H1 (cell line): Measurements from ENCODE around the gene ADGRV1. TPM values are rescaled to one million over a fixed set of nuclear protein-coding genes. Genes with fewer than 3 reads are reported as not detected.

ENCODE experiments used
- CTCF ChIA-PET: fragments of 300-600 bp; sonication (Branson Sonifier 250); formaldehyde crosslinking; loops from one replicate; lab custom pipeline; 2021; ENCODE audit not compliant: partially characterized antibody; lab: Charles Lee
- POLR2A ChIA-PET: fragments of 300-600 bp; sonication (Branson Sonifier 250); formaldehyde crosslinking; loops from one replicate; lab custom pipeline; 2021; ENCODE audit warnings: inconsistent platforms; ENCODE audit not compliant: partially characterized antibody; lab: Charles Lee
- DNase-seq, 2 experiments: peaks; one replicate each; pipeline versions ENCODE4 v3.0.0 to v3.0.0-alpha.2; 2010 to 2022; ENCODE audit warnings: low spot score in 2 of 2, low read depth in 1 of 2, mixed read lengths in 1 of 2
- FAIRE-seq: peaks from 2 replicates; lab custom pipeline; 2011; peaks lifted over from hg19 to GRCh38; lab: Jason Lieb, UNC
- H2AFZ ChIP-seq: 2 replicates; pipeline ENCODE4 v1.8.1; 2012; ENCODE audit warnings: low read length, inconsistent platforms
- H2AK5ac ChIP-seq: 2 replicates; pipeline ENCODE4 v1.6.1; 2013; ENCODE audit warnings: low read depth, low read length
- H2BK120ac ChIP-seq: replicated peaks from 2 replicates; pipeline ENCODE3; 2013; ENCODE audit warnings: low read depth, low read length, inconsistent platforms
- H2BK12ac ChIP-seq: 2 replicates; pipeline ENCODE4 v1.6.1; 2013; ENCODE audit warnings: low read depth, low read length
- H2BK15ac ChIP-seq: 2 replicates; pipeline ENCODE4 v1.6.1; 2013; ENCODE audit warnings: low read length
- H2BK20ac ChIP-seq: 2 replicates; pipeline ENCODE4 v1.6.1; 2013; ENCODE audit warnings: low read length
- H2BK5ac ChIP-seq: 2 replicates; pipeline ENCODE4 v1.6.1; 2013; ENCODE audit warnings: low read depth, low read length
- H3K14ac ChIP-seq: 2 replicates; pipeline ENCODE4 v1.6.1; 2013; ENCODE audit warnings: inconsistent platforms; ENCODE audit not compliant: insufficient read length
- H3K18ac ChIP-seq: 2 replicates; pipeline ENCODE4 v1.6.1; 2013; ENCODE audit warnings: low read length; ENCODE audit errors: extremely low read depth
- H3K23ac ChIP-seq: 2 replicates; pipeline ENCODE4 v1.6.1; 2013; ENCODE audit warnings: inconsistent platforms; ENCODE audit not compliant: insufficient read length
- H3K23me2 ChIP-seq: 2 replicates; pipeline ENCODE4 v1.6.1; 2013; ENCODE audit warnings: low read depth, low read length
- H3K27ac ChIP-seq: 2 replicates; pipeline ENCODE4 v1.6.1; 2011; ENCODE audit warnings: low read depth, low read length, inconsistent platforms
- H3K27me3 ChIP-seq, 4 experiments: replicated peaks in 1 of 4; 1 replicate in 1 of 4; 2 replicates in 3 of 4; pipeline versions ENCODE4 v1.6.1 to v1.8.1; 2011 to 2013; ENCODE audit warnings: low read length in 3 of 4, mild to moderate bottlenecking in 3 of 4, inconsistent platforms in 2 of 4, mixed read lengths in 2 of 4, moderate library complexity in 1 of 4; ENCODE audit not compliant: control insufficient read depth in 3 of 4, insufficient read depth in 3 of 4; ENCODE audit errors: extremely low read depth in 1 of 4
- H3K36me3 ChIP-seq, 4 experiments: 2 replicates each; pipeline versions ENCODE4 v1.6.1 to v1.8.1; 2011 to 2013; ENCODE audit warnings: mild to moderate bottlenecking in 4 of 4, low read length in 3 of 4, moderate library complexity in 2 of 4, control low read depth in 1 of 4, inconsistent platforms in 1 of 4; ENCODE audit not compliant: insufficient read depth in 4 of 4, control insufficient read depth in 2 of 4
- H3K4ac ChIP-seq: replicated peaks from 2 replicates; pipeline ENCODE3; 2013; ENCODE audit warnings: low read length, low read depth, mixed read lengths, inconsistent platforms; ENCODE audit not compliant: insufficient read length
- H3K4me1 ChIP-seq, 4 experiments: replicated peaks in 1 of 4; 1 replicate in 1 of 4; 2 replicates in 3 of 4; pipeline versions ENCODE4 v1.6.1 to v1.8.1; 2011 to 2013; ENCODE audit warnings: low read length in 3 of 4, inconsistent platforms in 2 of 4, mixed read lengths in 1 of 4; ENCODE audit not compliant: insufficient read depth in 4 of 4, control insufficient read depth in 3 of 4
- H3K4me2 ChIP-seq, 2 experiments: 2 replicates each; pipeline versions ENCODE4 v1.6.1 to v1.8.1; 2011 to 2013; ENCODE audit warnings: low read depth in 2 of 2, low read length in 2 of 2, control low read depth in 1 of 2, inconsistent platforms in 1 of 2, mild to moderate bottlenecking in 1 of 2; ENCODE audit not compliant: insufficient read depth in 1 of 2
- H3K4me3 ChIP-seq, 4 experiments: fragments of 200-600, 300-600 bp in 1 of 4; sonication (generic), shearing (Covaris generic), sonication (Bioruptor Twin) in 1 of 4; 2 replicates each; pipeline versions ENCODE4 v1.5.1 to v1.8.1; 2011 to 2016; ENCODE audit warnings: low read length in 4 of 4, low read depth in 3 of 4, control low read depth in 2 of 4, inconsistent platforms in 2 of 4, mild to moderate bottlenecking in 2 of 4, mixed read lengths in 1 of 4, moderate library complexity in 1 of 4; ENCODE audit not compliant: insufficient read depth in 2 of 4; ENCODE audit errors: extremely low read depth in 1 of 4
- H3K56ac ChIP-seq: replicated peaks from 2 replicates; pipeline ENCODE3; 2013; ENCODE audit warnings: low read depth, mild to moderate bottlenecking, mixed read lengths, low read length, inconsistent platforms; ENCODE audit not compliant: insufficient read length
- H3K79me1 ChIP-seq: 2 replicates; pipeline ENCODE4 v1.6.1; 2013; ENCODE audit warnings: low read depth, low read length, control low read depth
- H3K79me2 ChIP-seq, 2 experiments: 2 replicates each; pipeline versions ENCODE4 v1.6.1 to v1.8.1; 2012 to 2013; ENCODE audit warnings: low read length in 2 of 2, mild to moderate bottlenecking in 2 of 2, inconsistent platforms in 1 of 2; ENCODE audit not compliant: insufficient read depth in 2 of 2, control insufficient read depth in 1 of 2
- H3K9ac ChIP-seq, 4 experiments: replicated peaks in 1 of 4; 1 replicate in 1 of 4; 2 replicates in 3 of 4; pipeline versions ENCODE4 v1.6.1 to v1.8.1; 2011 to 2013; ENCODE audit warnings: low read depth in 3 of 4, low read length in 3 of 4, control low read depth in 2 of 4, mild to moderate bottlenecking in 2 of 4, moderate library complexity in 2 of 4, inconsistent platforms in 1 of 4; ENCODE audit errors: extremely low read depth in 1 of 4
- H3K9me3 ChIP-seq, 2 experiments: 2 replicates each; pipeline versions ENCODE4 v1.6.1 to v1.8.1; 2012 to 2013; ENCODE audit warnings: mild to moderate bottlenecking in 2 of 2, moderate library complexity in 2 of 2, control low read depth in 1 of 2, inconsistent platforms in 1 of 2, low read depth in 1 of 2, low read length in 1 of 2, mixed read lengths in 1 of 2; ENCODE audit not compliant: insufficient read depth in 2 of 2
- H4K20me1 ChIP-seq, 2 experiments: replicated peaks in 1 of 2; 2 replicates each; pipeline versions ENCODE3 to v1.8.1; 2011 to 2013; ENCODE audit warnings: inconsistent platforms in 2 of 2, low read length in 2 of 2, mild to moderate bottlenecking in 1 of 2; ENCODE audit not compliant: insufficient read depth in 2 of 2, control insufficient read depth in 1 of 2
- H4K5ac ChIP-seq: 2 replicates; pipeline ENCODE4 v1.6.1; 2013; ENCODE audit warnings: low read length, low read depth, mixed read lengths, inconsistent platforms; ENCODE audit not compliant: insufficient read length
- H4K8ac ChIP-seq: 2 replicates; pipeline ENCODE4 v1.8.0; 2013; ENCODE audit warnings: mild to moderate bottlenecking, moderate library complexity, low read length, inconsistent platforms; ENCODE audit not compliant: insufficient read depth; ENCODE audit errors: extremely low read depth
- H4K91ac ChIP-seq: replicated peaks from 2 replicates; pipeline ENCODE3; 2013; ENCODE audit warnings: low read length, mixed read lengths, inconsistent platforms; ENCODE audit not compliant: insufficient read length
- CHD2 ChIP-seq: IDR thresholded peaks from 2 replicates; pipeline ENCODE4 v1.6.1; 2012; ENCODE audit warnings: low read length, improper control_type of control experiment
- CREB1 ChIP-seq: IDR thresholded peaks from 2 replicates; pipeline ENCODE4 v1.6.1; 2012; ENCODE audit warnings: inconsistent platforms
- CTBP2 ChIP-seq: IDR thresholded peaks from 2 replicates; pipeline ENCODE4 v1.7.0; 2011; ENCODE audit warnings: borderline replicate concordance, mild to moderate bottlenecking, moderate library complexity, mixed read lengths, low read length; ENCODE audit not compliant: insufficient read depth, insufficient read length
- EZH2 ChIP-seq: fragments of 200-600 bp; sonication (generic); IDR thresholded peaks from 2 replicates; pipeline ENCODE4 v1.7.1; 2012; ENCODE audit warnings: low read depth, mild to moderate bottlenecking, moderate library complexity, low read length, inconsistent platforms; ENCODE audit not compliant: severe bottlenecking
- MAX ChIP-seq: IDR thresholded peaks from 2 replicates; pipeline ENCODE4 v1.6.1; 2012; ENCODE audit warnings: inconsistent platforms
- SIRT6 ChIP-seq: IDR thresholded peaks from one replicate; pipeline ENCODE4 v1.7.1; 2012; ENCODE audit warnings: low read length, inconsistent platforms
- TAF7 ChIP-seq: optimal IDR thresholded peaks from 2 replicates; pipeline ENCODE3; 2011; ENCODE audit warnings: low read depth, mild to moderate bottlenecking, inconsistent platforms, low read length, moderate library complexity, borderline replicate concordance
- TBP ChIP-seq: IDR thresholded peaks from 2 replicates; pipeline ENCODE4 v1.6.1; 2011; ENCODE audit warnings: low read depth, low read length, improper control_type of control experiment
- WGBS, 2 experiments: shearing (Covaris generic) in 1 of 2; methylation state at CpG; one replicate each; pipeline versions ENCODE4 v1.1.6 to v1.1.7; 2013 to 2015; ENCODE audit warnings: low lambda C conversion rate in 2 of 2, mixed read lengths in 2 of 2, inconsistent platforms in 1 of 2, low coverage in 1 of 2, missing lambda C conversion rate in 1 of 2; ENCODE audit not compliant: insufficient replicate concordance in 2 of 2, insufficient coverage in 1 of 2, insufficient read length in 1 of 2; ENCODE audit errors: extremely low coverage in 1 of 2, missing lambda C conversion rate in 1 of 2; 5-methylcytosine and 5-hydroxymethylcytosine counted together
- polyA plus RNA-seq, 7 experiments: library from polyadenylated mRNA; depleted of rRNA in 3 of 7; stranded (reverse) in 5 of 7; unstranded in 2 of 7; fragments of >200 nt in 5 of 7; fragments of 200-250 nt in 2 of 7; gene quantifications; 1 replicate in 5 of 7; 2 replicates in 1 of 7; 4 replicates in 1 of 7; pipeline versions ENCODE4 v1.2.1 to v1.2.3, GENCODE V29; 2011 to 2013; ENCODE audit warnings: missing spikeins in 2 of 7, mixed read lengths in 2 of 7
- total RNA-seq: library from RNA; stranded (reverse); fragmentation: NEBNext Ultra II Directional; extraction: Animal tissue kit (Norgen Biotek cat#: 25700); gene quantifications from 2 replicates; pipeline ENCODE4 v1.2.1, GENCODE V29; 2021
- TF ChIP-seq, protein P1 (sequence below): IDR thresholded peaks from 2 replicates; pipeline ENCODE4 v1.6.1; 2011; ENCODE audit warnings: low read length, improper control_type of control experiment

Gene ADGRV1
- total and polyA plus RNA-seq, 2 of the 8 experiments (the other 6 are each of a cell fraction or from before 2014, with no cell fraction given): 53.1 to 62.2 TPM

DNA sequence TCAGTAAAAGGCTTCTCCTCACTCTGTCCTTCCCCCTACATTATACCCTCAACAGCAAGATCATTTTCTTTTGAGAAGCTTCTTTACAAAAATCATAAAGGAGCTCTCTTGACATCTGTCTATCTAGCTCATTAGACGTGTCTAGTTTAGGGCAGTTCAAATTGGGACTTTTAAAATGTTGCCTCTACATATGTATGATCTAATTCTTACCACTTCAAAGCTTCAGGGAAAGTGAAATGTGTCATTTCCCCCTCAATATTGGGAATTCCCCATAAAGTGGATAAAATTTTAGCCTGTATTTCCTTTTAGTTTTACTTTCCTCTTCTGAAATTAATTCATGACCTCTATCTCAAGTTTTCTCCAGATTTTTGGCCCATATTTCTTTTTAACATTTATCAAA, 500.8 kb downstream of the ADGRV1 start:
- Histone ChIP-seq H3K79me1 (no peaks in the 10 kb centered on the region), H2BK12ac (no peak overlapping the region), H4K91ac (no peak overlapping the region), H4K5ac (no peak overlapping the region), H3K56ac (no peak overlapping the region), H3K27me3 (no peaks in the 10 kb centered on the region), H3K36me3 (no peaks in the 10 kb centered on the region), H2BK15ac (no peak overlapping the region), H3K27ac (no peak overlapping the region), H2BK5ac (no peak overlapping the region), H3K18ac (no peak overlapping the region), H3K14ac (no peak overlapping the region), H3K4me2 (no peak overlapping the region), H2AK5ac (no peak overlapping the region), H2AFZ (no peak overlapping the region), H3K23ac (no peak overlapping the region), H3K4me3 (no peak overlapping the region), H3K9ac (no peak overlapping the region), H4K8ac (no peak overlapping the region), H4K20me1 (no peaks in the 10 kb centered on the region), H2BK120ac (no peak overlapping the region), H3K9me3 (no peaks in the 10 kb centered on the region), H3K4me1 (no peaks in the 10 kb centered on the region), H3K23me2 (no peaks in the 10 kb centered on the region), H2BK20ac (no peak overlapping the region), H3K4ac (no peak overlapping the region), H3K79me2 (no peaks in the 10 kb centered on the region)
- ChIA-PET CTCF (interaction anchor here (1.3 to 1.8 kb wide), 3 partner anchors 11 to 127 kb away, joined by 3 to 9 read pairs (median 5); no protein-coding TSS in a partner anchor), POLR2A (no interaction called here)
- whole genome bisulfite sequencing, 2 experiments: 81% methylated on average over 1 of the region's 1 CpG; no CpG with 5 or more reads in 1 of the 2 experiments
- DNase-seq: no peak
- no peak for FAIRE-seq
- TF ChIP-seq CHD2 (no peak), EZH2 (no peak), CTBP2 (no peak), TAF7 (no peak), MAX (no peak), SIRT6 (no peak), CREB1 (no peak), TBP (no peak)
- TF ChIP-seq, protein P1, sequence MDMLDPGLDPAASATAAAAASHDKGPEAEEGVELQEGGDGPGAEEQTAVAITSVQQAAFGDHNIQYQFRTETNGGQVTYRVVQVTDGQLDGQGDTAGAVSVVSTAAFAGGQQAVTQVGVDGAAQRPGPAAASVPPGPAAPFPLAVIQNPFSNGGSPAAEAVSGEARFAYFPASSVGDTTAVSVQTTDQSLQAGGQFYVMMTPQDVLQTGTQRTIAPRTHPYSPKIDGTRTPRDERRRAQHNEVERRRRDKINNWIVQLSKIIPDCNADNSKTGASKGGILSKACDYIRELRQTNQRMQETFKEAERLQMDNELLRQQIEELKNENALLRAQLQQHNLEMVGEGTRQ: no peak
